Activated CD4-positive, alpha-beta T cell treated with anti-CD3 and anti-CD28 coated beads for 4 hours (primary cell): ENCODE results near the gene SHOC1.
"Not testable (repeated sequence)": the region's sequence is repeated elsewhere in the genome, so short reads cannot be mapped to it uniquely, and the experiment has no call there.

Source experiments
- DNase-seq, 2 donors: peaks; one replicate each; pipeline ENCODE4 v3.0.0-alpha.2; 2020

SHOC1 gene

GRCh38 chr9:111804636-111805035 is 9.9 kb upstream of the SHOC1 start:
- no peak for DNase-seq

- no peak for DNase-seq
Measured at GRCh38 chr9:111803924-111804323, 9.2 kb upstream of the SHOC1 start.

- DNase-seq: no peak
Measured at GRCh38 chr9:111799915-111800526, 5.3 kb upstream of the SHOC1 start.

GRCh38 chr9:111799506-111799905 is 4.8 kb upstream of the SHOC1 start:
- DNase-seq: no peak

- DNase-seq: no peak
Measured at GRCh38 chr9:111798786-111799185, 4.0 kb upstream of the SHOC1 start.

- no peak for DNase-seq
Measured at GRCh38 chr9:111795557-111795839, 761 bp upstream of the SHOC1 start.

GRCh38 chr9:111791821-111792220 is 2.9 kb downstream of the SHOC1 start:
- not testable (repeated sequence) for DNase-seq

- no peak for DNase-seq
Measured at GRCh38 chr9:111789881-111790280, 4.9 kb downstream of the SHOC1 start.

GRCh38 chr9:111783857-111784256 is 10.9 kb downstream of the SHOC1 start:
- no peak for DNase-seq

- DNase-seq: no peak
Measured at GRCh38 chr9:111783424-111783823, 11.3 kb downstream of the SHOC1 start.

- DNase-seq: no peak
Measured at GRCh38 chr9:111766066-111766465, 28.7 kb downstream of the SHOC1 start.

GRCh38 chr9:111762556-111762955 is 32.2 kb downstream of the SHOC1 start:
- no peak for DNase-seq

GRCh38 chr9:111759762-111760639 is 34.7 kb downstream of the SHOC1 start:
- DNase-seq: peak; percentile 23 to 72

- DNase-seq: no peak
Measured at GRCh38 chr9:111754800-111755199, 39.9 kb downstream of the SHOC1 start.

GRCh38 chr9:111752455-111752854 is 42.3 kb downstream of the SHOC1 start:
- no peak for DNase-seq
